IPS-18c (cell line): ENCODE data around the gene LAT.
"Not testable (repeated sequence)": the region's sequence is repeated elsewhere in the genome, so short reads cannot be mapped to it uniquely, and the experiment has no call there.

Source experiments
- H3K4me3 ChIP-seq: 2 replicates; pipeline ENCODE4 v1.7.0; 2013; ENCODE audit warnings: low read depth, mild to moderate bottlenecking, low read length, moderate library complexity; ENCODE audit not compliant: insufficient read depth
- H3K9me3 ChIP-seq: one replicate; pipeline ENCODE4 v1.6.1; 2013; ENCODE audit warnings: mild to moderate bottlenecking, low read length, moderate library complexity; ENCODE audit not compliant: control insufficient read depth, insufficient read depth

LAT gene

GRCh38 chr16:28984619-28985135, at the start of gene LAT:
Gene LAT, plus strand, starts transcription at chr16:28985052. Its CDS starts 366 bp downstream, at chr16:28985418.
- peaks cover 9% of the 10 kb centered on the region for H3K9me3 ChIP-seq
- no peak within 1 kb of the TSS for H3K4me3 ChIP-seq

GRCh38 chr16:28935346-28935745, 49.5 kb upstream of the LAT start:
- Histone ChIP-seq H3K9me3 (no peaks in the 10 kb centered on the region), H3K4me3 (no peak overlapping the region)

- H3K9me3 ChIP-seq = no peaks in the 10 kb centered on the region
- peak overlapping the region; percentile 49; the same call in 1 of the 2 replicates for H3K4me3 ChIP-seq
These were observed 48.7 kb upstream of the LAT start for GRCh38 chr16:28935924-28936783.

GRCh38 chr16:28936784-28937155, 48.1 kb upstream of the LAT start:
- Histone ChIP-seq H3K9me3 (no peaks in the 10 kb centered on the region), H3K4me3 (no peak overlapping the region)

GRCh38 chr16:28937222-28937876, 47.5 kb upstream of the LAT start:
- Histone ChIP-seq H3K4me3 (no peak overlapping the region), H3K9me3 (no peaks in the 10 kb centered on the region)

GRCh38 chr16:28938721-28939120, 46.1 kb upstream of the LAT start:
- no peaks in the 10 kb centered on the region for H3K9me3 ChIP-seq
- no peak overlapping the region for H3K4me3 ChIP-seq

- H3K4me3 ChIP-seq, H3K9me3 ChIP-seq: not testable (repeated sequence)
These were observed 45.0 kb upstream of the LAT start for GRCh38 chr16:28939825-28940224.

- H3K4me3 ChIP-seq = no peak overlapping the region
- H3K9me3 ChIP-seq = no peaks in the 10 kb centered on the region
These were observed 41.6 kb upstream of the LAT start for GRCh38 chr16:28943281-28943680.

- no peaks in the 10 kb centered on the region for H3K9me3 ChIP-seq
- H3K4me3 ChIP-seq = no peak overlapping the region
These were observed 38.2 kb upstream of the LAT start for GRCh38 chr16:28946681-28947080.

- Histone ChIP-seq H3K9me3 (no peaks in the 10 kb centered on the region), H3K4me3 (peak within 1 kb of the TSS; percentile 91)
These were observed 34.0 kb upstream of the LAT start, which contains the start of gene NFATC2IP for GRCh38 chr16:28950648-28951409. Gene NFATC2IP, plus strand, starts transcription at chr16:28950937. Its CDS starts 75 bp downstream, at chr16:28951012.

- Histone ChIP-seq H3K9me3 (no peaks in the 10 kb centered on the region), H3K4me3 (peak overlapping the region; percentile 91)
These were observed 33.4 kb upstream of the LAT start for GRCh38 chr16:28951410-28951943.

GRCh38 chr16:28958216-28958615, 26.6 kb upstream of the LAT start:
- no peaks in the 10 kb centered on the region for H3K9me3 ChIP-seq
- H3K4me3 ChIP-seq = no peak overlapping the region

GRCh38 chr16:28958836-28959235, 26.0 kb upstream of the LAT start:
- Histone ChIP-seq H3K4me3 (no peak overlapping the region), H3K9me3 (no peaks in the 10 kb centered on the region)

- Histone ChIP-seq H3K4me3 (no peak overlapping the region), H3K9me3 (peaks cover 2% of the 10 kb centered on the region)
These were observed 20.8 kb upstream of the LAT start for GRCh38 chr16:28964072-28964471.

- H3K4me3 ChIP-seq = no peak overlapping the region
- H3K9me3 ChIP-seq = peaks cover 2% of the 10 kb centered on the region
These were observed 20.4 kb upstream of the LAT start for GRCh38 chr16:28964496-28964895.

- Histone ChIP-seq H3K9me3 (peaks cover 2% of the 10 kb centered on the region), H3K4me3 (no peak overlapping the region)
These were observed 17.7 kb upstream of the LAT start for GRCh38 chr16:28967156-28967555.

GRCh38 chr16:28969696-28970095, 15.2 kb upstream of the LAT start:
- not testable (repeated sequence) for H3K4me3 ChIP-seq, H3K9me3 ChIP-seq
